ENCODE data around the gene TCF25. TPM values are rescaled to one million over a fixed set of nuclear protein-coding genes. Genes with fewer than 3 reads are reported as not detected.

The TCF25 gene
- total RNA-seq, 1 experiment from 2014 or later, result 345 TPM

DNA sequence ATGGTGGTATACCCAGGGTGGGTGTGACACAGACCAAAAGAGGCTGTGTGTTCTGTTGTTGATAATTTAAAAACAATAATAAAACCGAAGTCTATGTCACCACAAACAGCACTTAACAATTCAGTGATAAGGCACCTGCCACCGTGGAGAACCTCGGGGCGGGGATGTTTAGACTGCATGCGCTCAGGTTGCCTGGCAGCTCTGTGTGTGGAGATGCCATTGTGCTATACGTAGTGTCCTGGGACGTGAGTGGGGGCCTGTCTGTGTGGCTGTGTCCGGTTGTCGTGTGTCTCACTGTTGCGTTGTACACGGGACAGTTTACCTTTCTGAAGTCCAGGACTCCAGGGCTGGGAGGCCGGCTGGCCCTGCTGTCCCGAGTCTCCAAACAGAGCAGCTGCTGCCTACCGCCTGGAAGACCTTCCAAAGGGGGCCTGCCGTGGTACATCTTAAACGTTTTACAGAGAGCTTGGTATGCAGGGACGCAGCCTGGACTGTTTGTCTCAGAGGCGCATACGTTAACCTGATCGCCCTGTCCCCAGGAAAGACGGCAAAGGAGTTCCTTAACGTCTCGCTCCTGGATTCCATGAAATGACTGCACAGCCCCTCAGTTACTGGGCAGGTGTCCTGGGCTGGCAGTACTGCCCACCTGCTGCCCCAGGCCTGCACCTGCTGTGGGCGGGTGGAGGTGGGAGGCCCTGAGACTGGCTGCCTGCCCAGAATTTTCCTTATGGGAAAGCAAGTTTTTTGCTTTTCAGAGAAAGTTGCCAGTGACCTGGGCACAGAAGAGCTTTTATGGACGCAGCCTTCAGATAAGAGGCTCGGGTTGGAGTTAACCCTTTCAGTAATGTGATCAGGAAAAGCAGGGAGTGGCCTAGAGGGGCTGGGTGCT, 26.1 kb upstream of the TCF25 start (continued):
- TF ChIP-seq TCF7L2 (IDR thresholded peaks at IDR 0.05; ENCODE audit: borderline replicate concordance, extremely low read depth, insufficient read depth, insufficient read length), result no peak

DNA sequence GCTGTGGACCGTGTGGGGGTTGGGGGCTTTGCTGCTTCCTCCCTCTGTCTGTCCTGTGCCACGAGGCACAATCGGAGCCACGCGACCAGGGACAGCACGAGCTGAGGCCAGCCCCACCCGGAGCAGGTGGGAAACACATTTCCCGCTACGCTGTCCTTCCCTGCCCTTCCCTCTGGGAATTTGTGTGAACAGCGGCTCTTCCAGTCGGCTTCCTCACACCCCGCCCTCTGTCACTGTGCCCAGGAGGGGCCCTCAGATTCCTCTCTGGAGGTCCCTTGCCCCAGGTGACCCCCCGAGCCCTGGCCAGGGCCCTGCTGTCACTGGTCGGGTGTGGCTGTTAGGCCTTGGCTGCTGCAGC, 25.5 kb upstream of the TCF25 start:
- BruUV-seq (replicated peaks), result no TSS peak
- TF ChIP-seq RAD21 (IDR thresholded peaks at IDR 0.05; ENCODE audit: low read depth) (no peak), EZH2phosphoT487 (IDR thresholded peaks at IDR 0.05; ENCODE audit: borderline replicate concordance) (no peak), CEBPB (IDR thresholded peaks at IDR 0.05; ENCODE audit: low read depth) (no peak), ZFX (IDR thresholded peaks at IDR 0.05) (no peak), JUND (IDR thresholded peaks at IDR 0.05) (no peak), SRF (IDR thresholded peaks at IDR 0.05; ENCODE audit: low read depth) (no peak), ELF1 (IDR thresholded peaks at IDR 0.05; ENCODE audit: borderline replicate concordance, low read depth) (no peak), TCF7L2 (IDR thresholded peaks at IDR 0.05; ENCODE audit: borderline replicate concordance, extremely low read depth, insufficient read depth, insufficient read length) (no peak)
- Histone ChIP-seq H4K20me1 (ENCODE audit: insufficient read depth) (no peaks in the 10 kb centered on the region), H3K4me1 (ENCODE audit: control insufficient read depth in 1 of 2, insufficient read depth in 2 of 2, low read length in 2 of 2) (peaks cover 0 to 3% of the 10 kb centered on the region in 2 experiments; a peak in 1 of 4 replicates), H3K27ac (ENCODE audit: low read depth, low read length) (no peak overlapping the region), H3K36me3 (ENCODE audit: control insufficient read depth in 1 of 2, insufficient read depth in 2 of 2, low read length in 2 of 2) (no peaks in the 10 kb centered on the region), H2AFZ (ENCODE audit: low read depth, low read length, poor library complexity, severe bottlenecking) (no peak overlapping the region), H3K79me2 (ENCODE audit: insufficient read depth, low read length) (no peaks in the 10 kb centered on the region), H3K27me3 (ENCODE audit: insufficient read depth, low read length) (no peaks in the 10 kb centered on the region), H3K9me3 (ENCODE audit: control insufficient read depth in 1 of 2, insufficient read depth in 1 of 2, low read depth in 1 of 2, low read length in 2 of 2) (no peaks in the 10 kb centered on the region), H3K4me2 (ENCODE audit: low read length) (no peak overlapping the region), H3K9me2 (ENCODE audit: insufficient read depth) (no peaks in the 10 kb centered on the region), H3K4me3 (replicated peaks in 1 of 2; ENCODE audit: low read depth in 1 of 2, low read length in 2 of 2) (no peak overlapping the region), H3K9ac (ENCODE audit: low read length) (no peak overlapping the region)
- ChIA-PET CTCF (no interaction called here), POLR2A (no interaction called here), RAD21 (ENCODE audit: low non-redundant PET in 1 of 2, low total read pairs in 2 of 2, uncharacterized antibody in 2 of 2, unreplicated experiment in 2 of 2) (no interaction called here)
- ATAC-seq, result no peak
- DNase-seq (ENCODE audit: low read depth, low spot score), result no peak
- intact Hi-C loops (cut with micrococcal nuclease), result no loop called here

DNA sequence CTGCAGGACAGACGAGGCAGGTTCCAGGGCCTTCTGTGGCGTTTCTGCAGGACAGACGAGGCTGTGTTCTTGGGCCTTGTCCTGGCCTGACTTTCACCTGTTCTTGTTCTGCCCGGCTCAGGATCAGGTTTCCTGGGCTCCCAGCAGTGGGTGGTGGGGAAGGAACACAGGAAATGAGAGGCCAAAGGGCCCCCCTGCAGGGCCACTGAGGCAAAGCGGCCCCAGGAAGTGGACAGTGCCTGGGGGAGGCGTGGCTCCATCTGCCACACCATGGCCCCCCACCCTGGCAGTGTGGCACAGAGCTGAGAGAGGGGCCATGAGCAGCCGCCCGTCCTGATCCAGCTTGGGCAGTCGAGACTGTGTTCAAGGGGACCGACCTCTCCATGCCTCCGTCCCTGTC, 24.4 kb upstream of the TCF25 start:
- Histone ChIP-seq H4K20me1 (ENCODE audit: insufficient read depth) (no peaks in the 10 kb centered on the region), H3K4me2 (ENCODE audit: low read length) (no peak overlapping the region), H3K27me3 (ENCODE audit: insufficient read depth, low read length) (no peaks in the 10 kb centered on the region), H3K79me2 (ENCODE audit: insufficient read depth, low read length) (no peaks in the 10 kb centered on the region), H2AFZ (ENCODE audit: low read depth, low read length, poor library complexity, severe bottlenecking) (no peak overlapping the region), H3K27ac (ENCODE audit: low read depth, low read length) (no peak overlapping the region), H3K4me3 (replicated peaks in 1 of 2; ENCODE audit: low read depth in 1 of 2, low read length in 2 of 2) (no peak overlapping the region), H3K36me3 (ENCODE audit: control insufficient read depth in 1 of 2, insufficient read depth in 2 of 2, low read length in 2 of 2) (no peaks in the 10 kb centered on the region), H3K9me3 (ENCODE audit: control insufficient read depth in 1 of 2, insufficient read depth in 1 of 2, low read depth in 1 of 2, low read length in 2 of 2) (no peaks in the 10 kb centered on the region), H3K4me1 (ENCODE audit: control insufficient read depth in 1 of 2, insufficient read depth in 2 of 2, low read length in 2 of 2) (no peaks in the 10 kb centered on the region), H3K9me2 (ENCODE audit: insufficient read depth) (no peaks in the 10 kb centered on the region), H3K9ac (ENCODE audit: low read length) (no peak overlapping the region)
- ChIA-PET RAD21 (ENCODE audit: low non-redundant PET in 1 of 2, low total read pairs in 2 of 2, uncharacterized antibody in 2 of 2, unreplicated experiment in 2 of 2) (no interaction called here), CTCF (no interaction called here), POLR2A (no interaction called here)
- DNase-seq (ENCODE audit: low read depth, low spot score), result no peak
- ATAC-seq, result no peak
- intact Hi-C loops (cut with micrococcal nuclease), result no loop called here
- no TSS peak for BruUV-seq (replicated peaks)
- no peak for TF ChIP-seq JUND (IDR thresholded peaks at IDR 0.05)
- TF ChIP-seq, protein P1, sequence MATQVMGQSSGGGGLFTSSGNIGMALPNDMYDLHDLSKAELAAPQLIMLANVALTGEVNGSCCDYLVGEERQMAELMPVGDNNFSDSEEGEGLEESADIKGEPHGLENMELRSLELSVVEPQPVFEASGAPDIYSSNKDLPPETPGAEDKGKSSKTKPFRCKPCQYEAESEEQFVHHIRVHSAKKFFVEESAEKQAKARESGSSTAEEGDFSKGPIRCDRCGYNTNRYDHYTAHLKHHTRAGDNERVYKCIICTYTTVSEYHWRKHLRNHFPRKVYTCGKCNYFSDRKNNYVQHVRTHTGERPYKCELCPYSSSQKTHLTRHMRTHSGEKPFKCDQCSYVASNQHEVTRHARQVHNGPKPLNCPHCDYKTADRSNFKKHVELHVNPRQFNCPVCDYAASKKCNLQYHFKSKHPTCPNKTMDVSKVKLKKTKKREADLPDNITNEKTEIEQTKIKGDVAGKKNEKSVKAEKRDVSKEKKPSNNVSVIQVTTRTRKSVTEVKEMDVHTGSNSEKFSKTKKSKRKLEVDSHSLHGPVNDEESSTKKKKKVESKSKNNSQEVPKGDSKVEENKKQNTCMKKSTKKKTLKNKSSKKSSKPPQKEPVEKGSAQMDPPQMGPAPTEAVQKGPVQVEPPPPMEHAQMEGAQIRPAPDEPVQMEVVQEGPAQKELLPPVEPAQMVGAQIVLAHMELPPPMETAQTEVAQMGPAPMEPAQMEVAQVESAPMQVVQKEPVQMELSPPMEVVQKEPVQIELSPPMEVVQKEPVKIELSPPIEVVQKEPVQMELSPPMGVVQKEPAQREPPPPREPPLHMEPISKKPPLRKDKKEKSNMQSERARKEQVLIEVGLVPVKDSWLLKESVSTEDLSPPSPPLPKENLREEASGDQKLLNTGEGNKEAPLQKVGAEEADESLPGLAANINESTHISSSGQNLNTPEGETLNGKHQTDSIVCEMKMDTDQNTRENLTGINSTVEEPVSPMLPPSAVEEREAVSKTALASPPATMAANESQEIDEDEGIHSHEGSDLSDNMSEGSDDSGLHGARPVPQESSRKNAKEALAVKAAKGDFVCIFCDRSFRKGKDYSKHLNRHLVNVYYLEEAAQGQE (IDR thresholded peaks at IDR 0.05; ENCODE audit: low read depth), result no peak

Measured in HCT116 (cell line).